ENCODE results near the gene CA5A. TPM values are rescaled to one million over a fixed set of nuclear protein-coding genes. Genes with fewer than 3 reads are reported as not detected.

CA5A gene
- total and polyA plus RNA-seq, 8 donors: 0.09 to 0.77 (median 0.16) TPM

DNA sequence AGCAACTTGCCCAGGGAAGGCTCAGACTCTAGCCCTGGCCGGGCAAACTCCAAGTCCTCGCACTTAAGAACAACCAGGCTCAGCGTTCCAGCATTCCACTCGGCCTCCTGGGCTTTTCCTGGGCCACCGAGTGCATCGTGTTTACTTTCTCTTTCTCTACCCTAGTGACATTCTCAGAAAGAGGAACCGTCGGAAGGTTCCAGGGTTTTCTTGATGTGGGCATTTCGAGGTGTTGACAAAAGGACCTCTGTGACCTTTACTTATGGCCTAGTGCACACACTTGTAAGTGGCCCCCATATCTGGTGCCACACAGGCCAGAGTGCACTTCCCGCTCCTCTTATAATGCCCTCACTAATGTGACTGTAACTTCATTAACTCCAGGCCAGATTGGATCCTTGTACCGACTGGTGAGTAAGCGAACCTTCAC is 11.8 kb upstream of the CA5A start:
- peak overlapping the region; percentile 76 to 83 for H3K27ac ChIP-seq

DNA sequence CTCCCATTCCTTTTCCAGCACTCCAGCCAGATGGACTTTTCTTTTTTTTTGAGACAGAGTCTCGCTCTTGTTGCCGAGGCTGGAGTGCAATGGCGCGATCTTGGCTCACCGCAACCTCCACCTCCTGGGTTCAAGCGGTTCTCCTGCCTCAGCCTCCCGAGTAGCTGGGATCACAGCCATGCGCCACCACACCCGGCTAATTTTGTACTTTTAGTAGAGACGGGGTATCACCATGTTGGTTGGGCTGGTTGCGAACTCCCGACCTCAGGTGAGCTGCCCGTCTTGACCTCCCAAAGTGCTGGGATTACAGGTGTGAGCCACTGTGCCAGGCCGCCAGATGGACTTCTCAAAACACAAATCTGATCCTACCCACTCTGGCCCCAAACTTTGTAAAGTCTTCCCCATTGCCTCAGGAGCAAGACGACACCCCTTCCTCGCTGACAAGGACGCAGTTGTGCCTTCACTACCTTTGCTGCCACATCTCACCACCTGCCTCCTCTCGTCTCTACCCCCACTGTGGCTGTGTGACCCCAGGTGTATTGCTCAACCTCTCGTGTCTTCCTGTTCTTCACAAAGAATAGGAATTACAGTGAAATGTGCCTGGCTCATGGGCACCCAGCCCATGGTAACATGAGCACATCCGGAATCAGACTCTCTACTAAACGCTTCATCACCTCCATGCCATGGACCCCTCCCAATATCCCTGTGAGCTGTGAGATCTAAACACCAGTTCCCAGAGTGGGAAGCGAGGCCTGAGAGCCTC is 11.2 kb upstream of the CA5A start:
- intact Hi-C loops (cut with DNase I): no loop called here
- no peak for ATAC-seq
- Histone ChIP-seq H3K4me1 (peaks cover 5 to 41% of the 10 kb centered on the region in 2 donors), H3K36me3 (no peaks in the 10 kb centered on the region), H3K4me3 (no peak overlapping the region), H3K9me3 (no peaks in the 10 kb centered on the region), H3K27ac (peak overlapping the region; percentile 76 to 83), H3K27me3 (no peaks in the 10 kb centered on the region)
- TF ChIP-seq, protein P1, sequence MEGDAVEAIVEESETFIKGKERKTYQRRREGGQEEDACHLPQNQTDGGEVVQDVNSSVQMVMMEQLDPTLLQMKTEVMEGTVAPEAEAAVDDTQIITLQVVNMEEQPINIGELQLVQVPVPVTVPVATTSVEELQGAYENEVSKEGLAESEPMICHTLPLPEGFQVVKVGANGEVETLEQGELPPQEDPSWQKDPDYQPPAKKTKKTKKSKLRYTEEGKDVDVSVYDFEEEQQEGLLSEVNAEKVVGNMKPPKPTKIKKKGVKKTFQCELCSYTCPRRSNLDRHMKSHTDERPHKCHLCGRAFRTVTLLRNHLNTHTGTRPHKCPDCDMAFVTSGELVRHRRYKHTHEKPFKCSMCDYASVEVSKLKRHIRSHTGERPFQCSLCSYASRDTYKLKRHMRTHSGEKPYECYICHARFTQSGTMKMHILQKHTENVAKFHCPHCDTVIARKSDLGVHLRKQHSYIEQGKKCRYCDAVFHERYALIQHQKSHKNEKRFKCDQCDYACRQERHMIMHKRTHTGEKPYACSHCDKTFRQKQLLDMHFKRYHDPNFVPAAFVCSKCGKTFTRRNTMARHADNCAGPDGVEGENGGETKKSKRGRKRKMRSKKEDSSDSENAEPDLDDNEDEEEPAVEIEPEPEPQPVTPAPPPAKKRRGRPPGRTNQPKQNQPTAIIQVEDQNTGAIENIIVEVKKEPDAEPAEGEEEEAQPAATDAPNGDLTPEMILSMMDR (IDR thresholded peaks at IDR 0.05): no peak
- DNase-seq: no peak

More for the DNA sequence above, 11.8 kb upstream of the CA5A start:
- Histone ChIP-seq H3K4me1 (peaks cover 9 to 47% of the 10 kb centered on the region in 2 donors), H3K36me3 (no peaks in the 10 kb centered on the region), H3K9me3 (no peaks in the 10 kb centered on the region), H3K4me3 (no peak overlapping the region), H3K27me3 (no peaks in the 10 kb centered on the region)
- TF ChIP-seq, protein P1 (IDR thresholded peaks at IDR 0.05): no peak
- intact Hi-C loops (cut with DNase I): no loop called here
- peak in 2 of 4 donors; percentile 49 to 60 for DNase-seq
- no peak for ATAC-seq

DNA sequence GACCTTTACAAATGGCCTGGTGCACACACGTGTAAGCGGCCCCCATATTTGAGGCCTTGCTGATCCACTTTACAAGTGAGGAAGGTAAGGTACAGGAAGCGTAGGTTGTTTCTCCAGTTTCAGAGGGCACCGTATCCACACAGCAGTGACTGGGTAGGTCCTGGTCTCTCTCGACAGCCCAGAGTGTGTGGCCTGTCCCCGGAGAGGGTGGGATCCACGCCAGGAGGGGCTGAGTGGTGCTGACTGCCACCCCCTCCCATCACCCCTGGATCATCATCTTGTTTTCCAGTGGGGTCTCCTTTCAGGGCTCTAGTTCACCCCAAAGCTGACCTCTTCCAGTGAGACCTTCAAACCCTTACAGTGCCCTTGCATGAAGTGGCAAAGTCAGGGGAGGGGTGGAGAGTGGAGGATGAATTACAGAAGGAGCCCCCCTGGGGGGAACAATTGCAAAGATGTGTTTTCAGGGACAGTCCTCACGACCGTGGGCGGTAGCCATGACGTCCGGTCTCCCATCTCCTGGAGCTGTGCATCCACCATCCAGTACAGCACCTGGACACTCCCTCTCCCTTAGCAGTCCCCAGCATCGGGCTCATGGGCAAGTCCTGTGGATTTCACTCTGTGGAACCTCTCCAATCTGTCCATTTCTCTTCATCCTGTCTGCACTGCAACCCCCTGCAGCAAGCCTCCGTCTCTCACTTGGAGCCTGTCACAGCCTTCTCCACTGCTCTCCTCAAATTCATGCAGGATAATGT is 10.4 kb upstream of the CA5A start:
- H3K36me3 ChIP-seq: no peaks in the 10 kb centered on the region
- DNase-seq (peak in 1 of 4 donors; percentile 44), ATAC-seq (no peak)
- no peak overlapping the region for H3K27ac ChIP-seq
- intact Hi-C loops (cut with DNase I): no loop called here
- H3K9me3 ChIP-seq: no peaks in the 10 kb centered on the region
- peaks cover 0 to 33% of the 10 kb centered on the region in 2 donors for H3K4me1 ChIP-seq
- no peak overlapping the region for H3K4me3 ChIP-seq
- TF ChIP-seq, protein P1 (IDR thresholded peaks at IDR 0.05): no peak
- no peaks in the 10 kb centered on the region for H3K27me3 ChIP-seq

DNA sequence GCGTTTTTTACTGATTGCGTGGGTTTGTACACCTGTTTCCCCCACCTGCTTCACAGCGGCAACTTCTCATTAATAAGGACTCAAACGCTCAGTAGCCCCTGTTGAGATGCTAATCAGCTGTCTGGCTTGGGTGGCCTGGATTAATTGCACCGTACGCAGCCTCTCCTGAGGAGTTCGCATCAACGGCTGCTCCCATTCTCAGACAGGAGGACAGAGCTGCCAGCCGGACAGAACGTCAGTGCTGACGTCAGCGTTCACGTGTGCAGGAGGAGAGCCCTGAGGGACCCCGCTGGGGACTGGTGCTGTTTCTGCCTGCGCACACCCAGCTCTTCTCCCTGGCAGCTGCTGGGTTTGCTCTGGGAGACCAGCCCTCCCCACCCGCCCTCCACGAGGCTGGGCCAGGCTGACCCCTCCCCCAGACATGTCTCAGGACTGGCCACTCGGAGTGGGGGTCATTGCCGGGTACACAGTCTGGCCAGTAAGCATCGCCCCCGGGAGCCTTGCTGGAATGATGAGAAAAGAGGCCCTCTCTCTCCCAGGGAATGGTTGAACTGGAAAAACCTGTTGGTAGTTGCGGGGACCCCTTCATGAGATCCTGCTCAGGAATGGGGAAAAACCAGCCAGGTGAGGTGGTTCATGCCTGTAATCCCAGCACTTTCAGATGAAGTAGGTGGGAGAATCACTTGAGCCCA is 9.2 kb upstream of the CA5A start:
- Histone ChIP-seq H3K4me1 (peaks cover 0 to 30% of the 10 kb centered on the region in 2 donors), H3K36me3 (no peaks in the 10 kb centered on the region), H3K4me3 (peak overlapping the region; percentile 13 to 37), H3K27ac (peak overlapping the region; percentile 50 to 75), H3K27me3 (no peaks in the 10 kb centered on the region), H3K9me3 (no peaks in the 10 kb centered on the region)
- intact Hi-C loops (cut with DNase I): no loop called here
- DNase-seq (peak; percentile 67 to 94 (median 91)), ATAC-seq (peak; percentile 87)
- TF ChIP-seq, protein P1 (IDR thresholded peaks at IDR 0.05): no peak
